Type B pancreatic cell (in vitro differentiated cells): ENCODE data around the gene GNPTAB. TPM values are rescaled to one million over a fixed set of nuclear protein-coding genes. Genes with fewer than 3 reads are reported as not detected.
A peak's percentile ranks its signal among the peaks of the same experiment; 100 is the strongest.
"Not testable (repeated sequence)": the region's sequence is repeated elsewhere in the genome, so short reads cannot be mapped to it uniquely, and the experiment has no call there.

Experiments
- DNase-seq: peaks from one replicate; pipeline ENCODE4 v3.0.0; 2021; ENCODE audit warnings: mixed read lengths; ENCODE audit not compliant: unreplicated experiment; ENCODE audit errors: extremely low spot score
- H3K27ac Mint-ChIP-seq: 2 replicates; pipeline ENCODE4 v1.8.0; 2021; ENCODE audit warnings: mild to moderate bottlenecking, mixed read lengths
- H3K27me3 Mint-ChIP-seq: 2 replicates; pipeline ENCODE4 v1.8.0; 2021; ENCODE audit warnings: mixed read lengths
- H3K36me3 Mint-ChIP-seq: 2 replicates; pipeline ENCODE4 v1.8.0; 2021; ENCODE audit warnings: mixed read lengths
- H3K4me1 Mint-ChIP-seq: one replicate; pipeline ENCODE4 v1.8.0; 2021; ENCODE audit warnings: mixed read lengths; ENCODE audit not compliant: unreplicated experiment
- H3K4me3 Mint-ChIP-seq: 2 replicates; pipeline ENCODE4 v1.8.0; 2021; ENCODE audit warnings: mild to moderate bottlenecking, mixed read lengths
- H3K9me3 Mint-ChIP-seq: 2 replicates; pipeline ENCODE4 v1.8.0; 2021; ENCODE audit warnings: mixed read lengths
- CTCF ChIP-seq: fragments of 200-600 bp; sonication (generic); conservative IDR thresholded peaks from 2 replicates; pipeline ENCODE4 v1.5.0; 2021; ENCODE audit warnings: antibody characterized with exemption, mild to moderate bottlenecking
- total RNA-seq: library from RNA; stranded (reverse); gene quantifications from 2 replicates; pipeline ENCODE4 v1.2.1, GENCODE V29; 2021; ENCODE audit warnings: low replicate concordance

The GNPTAB gene
- total RNA-seq, 1 donor from 2014 or later = 29.4 TPM

- peaks cover 11% of the 10 kb centered on the region for H3K4me1 Mint-ChIP-seq
- no peak for TF ChIP-seq CTCF
- no peaks in the 10 kb centered on the region for H3K36me3 Mint-ChIP-seq
- H3K4me3 Mint-ChIP-seq = peak overlapping the region; percentile 91
- peak overlapping the region; percentile 86 for H3K27ac Mint-ChIP-seq
- no peaks in the 10 kb centered on the region for H3K9me3 Mint-ChIP-seq
- H3K27me3 Mint-ChIP-seq = peaks cover 8% of the 10 kb centered on the region
- DNase-seq = no peak
Measured at GRCh38 chr12:101876322-101876860, 45.6 kb upstream of the GNPTAB start.

GRCh38 chr12:101875162-101875561, 44.4 kb upstream of the GNPTAB start:
- Mint-ChIP-seq H3K9me3 (no peaks in the 10 kb centered on the region), H3K4me1 (peaks cover 10% of the 10 kb centered on the region), H3K27ac (peak overlapping the region; percentile 63), H3K36me3 (no peaks in the 10 kb centered on the region), H3K27me3 (peaks cover 8% of the 10 kb centered on the region), H3K4me3 (peak overlapping the region; percentile 10)
- no peak for DNase-seq
- TF ChIP-seq CTCF = no peak

GRCh38 chr12:101870925-101871324, 40.2 kb upstream of the GNPTAB start:
- TF ChIP-seq CTCF = no peak
- DNase-seq = no peak
- H3K4me1 Mint-ChIP-seq = peaks cover 13% of the 10 kb centered on the region

GRCh38 chr12:101867619-101868018, 36.9 kb upstream of the GNPTAB start:
- H3K27ac Mint-ChIP-seq, H3K4me1 Mint-ChIP-seq, H3K9me3 Mint-ChIP-seq, H3K4me3 Mint-ChIP-seq, DNase-seq, H3K36me3 Mint-ChIP-seq, H3K27me3 Mint-ChIP-seq: not testable (repeated sequence)

More at GRCh38 chr12:101870925-101871324, 40.2 kb upstream of the GNPTAB start:
- Mint-ChIP-seq H3K27ac (no peak overlapping the region), H3K36me3 (no peaks in the 10 kb centered on the region), H3K4me3 (no peak overlapping the region), H3K27me3 (no peaks in the 10 kb centered on the region), H3K9me3 (no peaks in the 10 kb centered on the region)

- H3K4me3 Mint-ChIP-seq = no peak overlapping the region
- TF ChIP-seq CTCF = no peak
- no peak for DNase-seq
- peaks cover 6% of the 10 kb centered on the region for H3K9me3 Mint-ChIP-seq
- H3K36me3 Mint-ChIP-seq = no peaks in the 10 kb centered on the region
- H3K27me3 Mint-ChIP-seq = no peaks in the 10 kb centered on the region
- peak overlapping the region; percentile 11 for H3K27ac Mint-ChIP-seq
- peaks cover 9% of the 10 kb centered on the region for H3K4me1 Mint-ChIP-seq
Measured at GRCh38 chr12:101866615-101867373, 36.0 kb upstream of the GNPTAB start.

- H3K36me3 Mint-ChIP-seq = no peaks in the 10 kb centered on the region
- H3K9me3 Mint-ChIP-seq = peaks cover 6% of the 10 kb centered on the region
- peaks cover 18% of the 10 kb centered on the region for H3K4me1 Mint-ChIP-seq
- no peaks in the 10 kb centered on the region for H3K27me3 Mint-ChIP-seq
- no peak overlapping the region for H3K4me3 Mint-ChIP-seq
- no peak for TF ChIP-seq CTCF
- no peak overlapping the region for H3K27ac Mint-ChIP-seq
- DNase-seq = no peak
Measured at GRCh38 chr12:101863981-101864380, 33.2 kb upstream of the GNPTAB start.
